HEK293 (cell line): ENCODE results near the gene GMDS.

Source experiments
- CTCF ChIA-PET: fragments of 350-600 bp; formaldehyde crosslinking; extraction: SDS; loops from one replicate; lab custom pipeline; 2021; ENCODE audit warnings: antibody characterized with exemption; lab: Yijun Ruan, JAX
- POLR2A ChIA-PET: fragments of 300-600 bp; formaldehyde crosslinking; extraction: SDS; loops from one replicate; lab custom pipeline; 2020; ENCODE audit warnings: antibody characterized with exemption, inconsistent platforms; lab: Yijun Ruan, JAX
- H3K27ac ChIP-seq: fragments of 200-500 bp; sonication (Bioruptor generic); 2 replicates; pipeline ENCODE4 v1.5.1; 2014; ENCODE audit warnings: low read depth, low read length, control low read depth, inconsistent platforms; ENCODE audit errors: extremely low read depth
- H3K36me3 ChIP-seq, 2 experiments: fragments of 200-500 bp in 1 of 2; sonication (Bioruptor generic) in 1 of 2; 1 replicate in 1 of 2; 2 replicates in 1 of 2; pipeline ENCODE4 v1.5.1; 2014 to 2017; ENCODE audit warnings: inconsistent platforms in 2 of 2, low read length in 2 of 2; ENCODE audit not compliant: control insufficient read depth in 2 of 2, insufficient read depth in 1 of 2
- H3K4me1 ChIP-seq: fragments of 200-500 bp; sonication (Bioruptor generic); 2 replicates; pipeline ENCODE4 v1.5.1; 2014; ENCODE audit warnings: mild to moderate bottlenecking, low read length, inconsistent platforms; ENCODE audit not compliant: control insufficient read depth, insufficient read depth
- H3K4me3 ChIP-seq: 2 replicates; pipeline ENCODE4 v1.5.1; 2011; ENCODE audit warnings: low read depth, mild to moderate bottlenecking, control low read depth, low read length, moderate library complexity
- H3K9me3 ChIP-seq: fragments of 200-500 bp; sonication (Bioruptor generic); 2 replicates; pipeline ENCODE4 v1.5.1; 2014; ENCODE audit warnings: low read depth, low read length, inconsistent platforms; ENCODE audit not compliant: control insufficient read depth, insufficient read depth
- EGR2 ChIP-seq: fragments of 450-650 bp; formaldehyde crosslinking; IDR thresholded peaks from 2 replicates; pipeline ENCODE4 v1.5.1; 2016; ENCODE audit warnings: low read depth, missing biosample characterization, missing genetic modification characterization
- KLF1 ChIP-seq: fragments of 450-650 bp; formaldehyde crosslinking; IDR thresholded peaks from 2 replicates; pipeline ENCODE4 v1.5.1; 2016; ENCODE audit warnings: missing biosample characterization, missing genetic modification characterization
- KLF10 ChIP-seq: fragments of 450-650 bp; IDR thresholded peaks from 2 replicates; pipeline ENCODE4 v1.5.1; 2018; ENCODE audit warnings: missing biosample characterization, mild to moderate bottlenecking, missing genetic modification characterization
- KLF16 ChIP-seq: fragments of 450-650 bp; formaldehyde crosslinking; IDR thresholded peaks from 2 replicates; pipeline ENCODE4 v1.5.1; 2017; ENCODE audit warnings: missing biosample characterization, missing genetic modification characterization
- MEIS1 ChIP-seq: sonication (generic); formaldehyde crosslinking; IDR thresholded peaks from 2 replicates; pipeline ENCODE4 v1.8.1; 2022; ENCODE audit warnings: missing genetic modification reagents, mild to moderate bottlenecking, borderline replicate concordance
- MZF1 ChIP-seq: fragments of 450-650 bp; formaldehyde crosslinking; IDR thresholded peaks from 2 replicates; pipeline ENCODE4 v1.5.1; 2017; ENCODE audit warnings: missing biosample characterization, missing genetic modification characterization, borderline replicate concordance
- SCRT2 ChIP-seq: fragments of 450-650 bp; formaldehyde crosslinking; IDR thresholded peaks from 2 replicates; pipeline ENCODE4 v1.5.1; 2016; ENCODE audit warnings: missing biosample characterization, missing genetic modification characterization
- SP2 ChIP-seq: fragments of 450-650 bp; formaldehyde crosslinking; IDR thresholded peaks from 2 replicates; pipeline ENCODE4 v1.5.1; 2016; ENCODE audit warnings: missing biosample characterization, missing genetic modification characterization
- YY1 ChIP-seq: fragments of 450-650 bp; formaldehyde crosslinking; IDR thresholded peaks from 2 replicates; pipeline ENCODE4 v1.5.1; 2018; ENCODE audit warnings: missing biosample characterization, missing genetic modification characterization
- ZBTB17 ChIP-seq: fragments of 450-650 bp; formaldehyde crosslinking; IDR thresholded peaks from 2 replicates; pipeline ENCODE4 v1.5.1; 2016; ENCODE audit warnings: missing biosample characterization, missing genetic modification characterization
- ZEB2 ChIP-seq: fragments of 450-650 bp; formaldehyde crosslinking; IDR thresholded peaks from 2 replicates; pipeline ENCODE4 v1.5.1; 2016; ENCODE audit warnings: missing biosample characterization, missing genetic modification characterization
- ZFHX2 ChIP-seq: fragments of 450-650 bp; formaldehyde crosslinking; conservative IDR thresholded peaks from 2 replicates; pipeline ENCODE4 v1.5.1; 2016; ENCODE audit warnings: missing biosample characterization, missing genetic modification characterization
- ZNF146 ChIP-seq: fragments of 450-650 bp; formaldehyde crosslinking; IDR thresholded peaks from 2 replicates; pipeline ENCODE4 v1.5.1; 2016; ENCODE audit warnings: missing biosample characterization, missing genetic modification characterization
- ZNF169 ChIP-seq: fragments of 450-650 bp; formaldehyde crosslinking; IDR thresholded peaks from 2 replicates; pipeline ENCODE4 v1.5.1; 2016; ENCODE audit warnings: missing biosample characterization, missing genetic modification characterization
- ZNF24 ChIP-seq: fragments of 450-650 bp; formaldehyde crosslinking; IDR thresholded peaks from 2 replicates; pipeline ENCODE4 v1.5.1; 2016; ENCODE audit warnings: missing biosample characterization, missing genetic modification characterization
- ZNF274 ChIP-seq, 2 experiments: fragments of 200-500 bp in 1 of 2; fragments of 450-650 bp in 1 of 2; sonication (Bioruptor generic) in 1 of 2; formaldehyde crosslinking in 1 of 2; IDR thresholded peaks; 2 replicates each; pipeline versions ENCODE4 v1.5.1 to v1.6.1; 2014 to 2016; ENCODE audit warnings: borderline replicate concordance in 1 of 2, inconsistent platforms in 1 of 2, low read length in 1 of 2, missing biosample characterization in 1 of 2, missing genetic modification characterization in 1 of 2
- ZNF302 ChIP-seq: fragments of 450-650 bp; formaldehyde crosslinking; IDR thresholded peaks from 2 replicates; pipeline ENCODE4 v1.5.1; 2016; ENCODE audit warnings: missing biosample characterization, missing genetic modification characterization, low read depth
- ZNF341 ChIP-seq: fragments of 450-650 bp; formaldehyde crosslinking; IDR thresholded peaks from 2 replicates; pipeline ENCODE4; 2016; ENCODE audit warnings: low read depth, missing biosample characterization, missing genetic modification characterization
- ZNF350 ChIP-seq: fragments of 450-650 bp; formaldehyde crosslinking; IDR thresholded peaks from 2 replicates; pipeline ENCODE4 v1.5.0; 2017; ENCODE audit warnings: missing biosample characterization, mild to moderate bottlenecking, missing genetic modification characterization
- ZNF416 ChIP-seq: fragments of 450-650 bp; formaldehyde crosslinking; IDR thresholded peaks from 2 replicates; pipeline ENCODE4 v1.5.1; 2016; ENCODE audit warnings: missing biosample characterization, missing genetic modification characterization
- ZNF449 ChIP-seq: fragments of 450-650 bp; formaldehyde crosslinking; IDR thresholded peaks from 2 replicates; pipeline ENCODE4 v1.5.1; 2017; ENCODE audit warnings: missing biosample characterization, mild to moderate bottlenecking, missing genetic modification characterization, moderate library complexity
- ZNF529 ChIP-seq: fragments of 450-650 bp; formaldehyde crosslinking; IDR thresholded peaks from 2 replicates; pipeline ENCODE4 v1.5.1; 2017; ENCODE audit warnings: missing genetic modification characterization, missing biosample characterization; ENCODE audit not compliant: insufficient replicate concordance
- ZNF658 ChIP-seq: fragments of 450-650 bp; formaldehyde crosslinking; IDR thresholded peaks from 2 replicates; pipeline ENCODE4; 2016; ENCODE audit warnings: missing biosample characterization, missing genetic modification characterization
- ZNF707 ChIP-seq: fragments of 450-650 bp; formaldehyde crosslinking; IDR thresholded peaks from 2 replicates; pipeline ENCODE4 v1.5.1; 2016; ENCODE audit warnings: missing biosample characterization, missing genetic modification characterization
- ZNF776 ChIP-seq: fragments of 450-650 bp; formaldehyde crosslinking; IDR thresholded peaks from 2 replicates; pipeline ENCODE4 v1.5.0; 2017; ENCODE audit warnings: missing biosample characterization, missing genetic modification characterization, borderline replicate concordance
- ZNF830 ChIP-seq: fragments of 450-650 bp; IDR thresholded peaks from 2 replicates; pipeline ENCODE4 v1.5.0; 2018; ENCODE audit warnings: missing biosample characterization, missing genetic modification characterization, low read depth, mild to moderate bottlenecking, moderate library complexity
- ZXDB ChIP-seq: fragments of 450-650 bp; formaldehyde crosslinking; IDR thresholded peaks from 2 replicates; pipeline ENCODE4 v1.5.1; 2016; ENCODE audit warnings: missing biosample characterization, missing genetic modification characterization
- TF ChIP-seq, protein P1 (sequence below): fragments of 450-650 bp; formaldehyde crosslinking; conservative IDR thresholded peaks from 2 replicates; pipeline ENCODE4 v1.5.1; 2016; ENCODE audit warnings: low read depth, missing biosample characterization, missing genetic modification characterization
- TF ChIP-seq, protein P2 (sequence below): fragments of 450-650 bp; formaldehyde crosslinking; IDR thresholded peaks from 2 replicates; pipeline ENCODE4 v1.5.1; 2017; ENCODE audit warnings: missing biosample characterization, missing genetic modification characterization
- TF ChIP-seq, protein P3 (sequence below): fragments of 450-650 bp; formaldehyde crosslinking; IDR thresholded peaks from 2 replicates; pipeline ENCODE4 v1.5.1; 2016; ENCODE audit warnings: missing biosample characterization, missing genetic modification characterization

GMDS gene

DNA sequence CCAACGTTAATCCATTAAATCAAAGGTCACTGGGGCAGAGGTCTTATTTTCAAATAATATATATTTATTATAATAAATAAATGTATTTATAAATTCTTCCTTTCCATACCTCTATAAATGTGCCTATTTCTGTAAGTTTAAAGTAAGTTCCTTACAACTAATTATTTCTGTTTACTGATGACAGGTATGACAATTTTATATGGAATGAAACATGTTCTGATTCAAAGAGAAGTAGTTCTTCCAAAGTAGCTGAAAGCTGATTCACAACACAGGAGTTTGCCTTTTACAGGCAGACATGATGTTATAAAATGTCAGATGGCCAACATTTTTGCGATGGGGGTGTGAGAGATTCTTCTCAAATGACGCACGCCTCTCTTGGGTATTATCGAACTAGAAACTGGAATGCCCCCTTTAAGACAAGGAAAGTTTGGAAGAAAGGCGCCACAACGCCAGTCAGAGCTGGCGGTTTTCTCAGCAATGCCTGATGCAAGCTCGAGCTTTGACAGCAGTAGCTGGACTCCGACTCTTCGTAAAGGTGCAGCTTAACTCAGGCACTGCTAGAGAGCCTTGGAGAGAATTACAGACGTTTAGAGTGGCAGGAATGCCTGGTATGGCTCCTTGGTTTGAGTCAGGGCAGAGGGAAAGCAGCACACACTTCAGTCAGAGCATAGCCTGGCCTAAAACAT lies 543.6 kb downstream of the GMDS start:
- POLR2A ChIA-PET: no interaction called here
- Histone ChIP-seq H3K27ac (no peak overlapping the region), H3K9me3 (no peaks in the 10 kb centered on the region), H3K36me3 (no peaks in the 10 kb centered on the region), H3K4me1 (peaks cover 24% of the 10 kb centered on the region), H3K4me3 (no peak overlapping the region)
- CTCF ChIA-PET: interaction anchor here (0.7 to 2.0 kb wide), 4 partner anchors 14 to 508 kb away, joined by 3 to 7 read pairs (median 4); no protein-coding TSS in a partner anchor
- TF ChIP-seq ZNF146 (no peak), EGR2 (tag by site-specific recombination) (no peak), MZF1 (no peak), ZNF341 (tag by site-specific recombination) (no peak), ZFHX2 (no peak), KLF1 (tag by site-specific recombination) (no peak), ZNF350 (no peak), SP2 (tag by site-specific recombination) (no peak), ZNF169 (tag by site-specific recombination) (no peak), ZNF707 (tag by site-specific recombination) (no peak), MEIS1 (CRISPR knock-in tag) (no peak), ZXDB (tag by site-specific recombination) (peak; percentile 38; the same call in 1 of the 2 replicates), KLF10 (tag by site-specific recombination) (peak; percentile 96), ZEB2 (tag by site-specific recombination) (peak; percentile 37), YY1 (tag by site-specific recombination) (no peak), ZNF416 (no peak), ZNF658 (no peak), SCRT2 (tag by site-specific recombination) (no peak), ZNF24 (tag by site-specific recombination) (no peak), ZNF274 (IDR thresholded peaks at IDR 0.05; ENCODE audit: low read length) (no peak), ZNF274 (tag by site-specific recombination; IDR thresholded peaks at IDR 0.05; ENCODE audit: borderline replicate concordance) (no peak), ZNF449 (no peak), ZNF302 (tag by site-specific recombination) (no peak), ZBTB17 (tag by site-specific recombination) (peak; percentile 82), KLF16 (tag by site-specific recombination) (no peak), ZNF776 (tag by site-specific recombination) (no peak), ZNF529 (no peak), ZNF830 (tag by site-specific recombination) (no peak)
- TF ChIP-seq, protein P1, sequence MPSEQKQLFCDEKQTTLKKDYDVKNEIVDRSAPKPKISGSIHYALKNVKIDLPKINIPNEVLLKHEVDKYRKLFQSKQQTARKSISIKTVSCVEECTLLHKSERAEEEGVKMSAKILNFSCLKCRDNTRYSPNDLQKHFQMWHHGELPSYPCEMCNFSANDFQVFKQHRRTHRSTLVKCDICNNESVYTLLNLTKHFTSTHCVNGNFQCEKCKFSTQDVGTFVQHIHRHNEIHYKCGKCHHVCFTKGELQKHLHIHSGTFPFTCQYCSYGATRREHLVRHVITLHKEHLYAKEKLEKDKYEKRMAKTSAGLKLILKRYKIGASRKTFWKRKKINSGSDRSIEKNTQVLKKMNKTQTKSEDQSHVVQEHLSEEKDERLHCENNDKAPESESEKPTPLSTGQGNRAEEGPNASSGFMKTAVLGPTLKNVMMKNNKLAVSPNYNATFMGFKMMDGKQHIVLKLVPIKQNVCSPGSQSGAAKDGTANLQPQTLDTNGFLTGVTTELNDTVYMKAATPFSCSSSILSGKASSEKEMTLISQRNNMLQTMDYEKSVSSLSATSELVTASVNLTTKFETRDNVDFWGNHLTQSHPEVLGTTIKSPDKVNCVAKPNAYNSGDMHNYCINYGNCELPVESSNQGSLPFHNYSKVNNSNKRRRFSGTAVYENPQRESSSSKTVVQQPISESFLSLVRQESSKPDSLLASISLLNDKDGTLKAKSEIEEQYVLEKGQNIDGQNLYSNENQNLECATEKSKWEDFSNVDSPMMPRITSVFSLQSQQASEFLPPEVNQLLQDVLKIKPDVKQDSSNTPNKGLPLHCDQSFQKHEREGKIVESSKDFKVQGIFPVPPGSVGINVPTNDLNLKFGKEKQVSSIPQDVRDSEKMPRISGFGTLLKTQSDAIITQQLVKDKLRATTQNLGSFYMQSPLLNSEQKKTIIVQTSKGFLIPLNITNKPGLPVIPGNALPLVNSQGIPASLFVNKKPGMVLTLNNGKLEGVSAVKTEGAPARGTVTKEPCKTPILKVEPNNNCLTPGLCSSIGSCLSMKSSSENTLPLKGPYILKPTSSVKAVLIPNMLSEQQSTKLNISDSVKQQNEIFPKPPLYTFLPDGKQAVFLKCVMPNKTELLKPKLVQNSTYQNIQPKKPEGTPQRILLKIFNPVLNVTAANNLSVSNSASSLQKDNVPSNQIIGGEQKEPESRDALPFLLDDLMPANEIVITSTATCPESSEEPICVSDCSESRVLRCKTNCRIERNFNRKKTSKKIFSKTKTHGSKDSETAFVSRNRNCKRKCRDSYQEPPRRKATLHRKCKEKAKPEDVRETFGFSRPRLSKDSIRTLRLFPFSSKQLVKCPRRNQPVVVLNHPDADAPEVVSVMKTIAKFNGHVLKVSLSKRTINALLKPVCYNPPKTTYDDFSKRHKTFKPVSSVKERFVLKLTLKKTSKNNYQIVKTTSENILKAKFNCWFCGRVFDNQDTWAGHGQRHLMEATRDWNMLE (tag by site-specific recombination): no peak
- TF ChIP-seq, protein P2, sequence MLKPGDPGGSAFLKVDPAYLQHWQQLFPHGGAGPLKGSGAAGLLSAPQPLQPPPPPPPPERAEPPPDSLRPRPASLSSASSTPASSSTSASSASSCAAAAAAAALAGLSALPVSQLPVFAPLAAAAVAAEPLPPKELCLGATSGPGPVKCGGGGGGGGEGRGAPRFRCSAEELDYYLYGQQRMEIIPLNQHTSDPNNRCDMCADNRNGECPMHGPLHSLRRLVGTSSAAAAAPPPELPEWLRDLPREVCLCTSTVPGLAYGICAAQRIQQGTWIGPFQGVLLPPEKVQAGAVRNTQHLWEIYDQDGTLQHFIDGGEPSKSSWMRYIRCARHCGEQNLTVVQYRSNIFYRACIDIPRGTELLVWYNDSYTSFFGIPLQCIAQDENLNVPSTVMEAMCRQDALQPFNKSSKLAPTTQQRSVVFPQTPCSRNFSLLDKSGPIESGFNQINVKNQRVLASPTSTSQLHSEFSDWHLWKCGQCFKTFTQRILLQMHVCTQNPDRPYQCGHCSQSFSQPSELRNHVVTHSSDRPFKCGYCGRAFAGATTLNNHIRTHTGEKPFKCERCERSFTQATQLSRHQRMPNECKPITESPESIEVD (tag by site-specific recombination): peak; percentile 27; the same call in 1 of the 2 replicates
- TF ChIP-seq, protein P3, sequence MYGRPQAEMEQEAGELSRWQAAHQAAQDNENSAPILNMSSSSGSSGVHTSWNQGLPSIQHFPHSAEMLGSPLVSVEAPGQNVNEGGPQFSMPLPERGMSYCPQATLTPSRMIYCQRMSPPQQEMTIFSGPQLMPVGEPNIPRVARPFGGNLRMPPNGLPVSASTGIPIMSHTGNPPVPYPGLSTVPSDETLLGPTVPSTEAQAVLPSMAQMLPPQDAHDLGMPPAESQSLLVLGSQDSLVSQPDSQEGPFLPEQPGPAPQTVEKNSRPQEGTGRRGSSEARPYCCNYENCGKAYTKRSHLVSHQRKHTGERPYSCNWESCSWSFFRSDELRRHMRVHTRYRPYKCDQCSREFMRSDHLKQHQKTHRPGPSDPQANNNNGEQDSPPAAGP (tag by site-specific recombination): no peak
